Loucy (cell line): ENCODE results near the gene SYNDIG1.

Experiments
- H2AFZ ChIP-seq: fragments of 200-600 bp; sonication (generic); 2 replicates; pipeline ENCODE4 v1.6.0; 2016; ENCODE audit warnings: antibody characterized with exemption, mild to moderate bottlenecking, low read length, moderate library complexity
- H3F3A ChIP-seq: fragments of 200-600 bp; 2 replicates; pipeline ENCODE4 v1.6.0; 2016; ENCODE audit warnings: antibody characterized with exemption, low read depth, mild to moderate bottlenecking
- H3K27me3 ChIP-seq: fragments of 200-600 bp; sonication (generic); 2 replicates; pipeline ENCODE4 v1.6.1; 2014; ENCODE audit warnings: low read length, mild to moderate bottlenecking; ENCODE audit not compliant: insufficient read depth, poor library complexity, severe bottlenecking
- H3K36me3 ChIP-seq: fragments of 200-600 bp; sonication (generic); 2 replicates; pipeline ENCODE4 v1.6.1; 2016; ENCODE audit warnings: low read length; ENCODE audit not compliant: insufficient read depth
- H3K4me1 ChIP-seq: fragments of 200-600 bp; sonication (generic); 2 replicates; pipeline ENCODE4 v1.5.1; 2014; ENCODE audit warnings: low read length, mild to moderate bottlenecking; ENCODE audit not compliant: insufficient read depth, poor library complexity, severe bottlenecking
- H3K4me2 ChIP-seq: fragments of 200-600 bp; sonication (generic); 2 replicates; pipeline ENCODE4 v1.6.0; 2014; ENCODE audit warnings: antibody characterized with exemption, low read length, low read depth, mild to moderate bottlenecking; ENCODE audit not compliant: poor library complexity, severe bottlenecking
- H3K4me3 ChIP-seq: fragments of 200-600 bp; sonication (generic); 2 replicates; pipeline ENCODE4 v1.5.1; 2014; ENCODE audit warnings: low read length, mild to moderate bottlenecking, mixed read lengths; ENCODE audit not compliant: poor library complexity, severe bottlenecking
- H3K79me2 ChIP-seq: fragments of 200-600 bp; sonication (generic); 2 replicates; pipeline ENCODE4 v1.6.1; 2014; ENCODE audit warnings: low read length; ENCODE audit not compliant: insufficient read depth
- H3K9ac ChIP-seq: fragments of 200-600 bp; sonication (generic); 2 replicates; pipeline ENCODE4 v1.6.0; 2014; ENCODE audit warnings: mild to moderate bottlenecking, low read depth, low read length, moderate library complexity; ENCODE audit not compliant: poor library complexity, severe bottlenecking
- H3K9me2 ChIP-seq: fragments of 200-600 bp; sonication (generic); replicated peaks from 2 replicates; pipeline ENCODE4 v1.6.1; 2016; ENCODE audit warnings: low read depth, low read length, mixed read lengths
- H3K9me3 ChIP-seq: fragments of 200-600 bp; sonication (generic); 2 replicates; pipeline ENCODE4 v1.6.1; 2014; ENCODE audit warnings: mild to moderate bottlenecking, antibody characterized with exemption, low read length, low read depth; ENCODE audit not compliant: insufficient read depth
- H4K20me1 ChIP-seq: fragments of 200-600 bp; sonication (generic); 2 replicates; pipeline ENCODE4 v1.6.0; 2014; ENCODE audit warnings: antibody characterized with exemption, low read length, mild to moderate bottlenecking; ENCODE audit not compliant: insufficient read depth, poor library complexity, severe bottlenecking
- CTCF ChIP-seq: fragments of 200-600 bp; sonication (generic); conservative IDR thresholded peaks from 2 replicates; pipeline ENCODE4 v1.5.1; 2014; ENCODE audit warnings: mild to moderate bottlenecking, antibody characterized with exemption, low read length
- EZH2phosphoT487 ChIP-seq: fragments of 200-600 bp; IDR thresholded peaks from 2 replicates; pipeline ENCODE4 v1.6.1; 2018; ENCODE audit warnings: antibody characterized with exemption, mild to moderate bottlenecking, moderate library complexity, borderline replicate concordance

The SYNDIG1 gene

DNA sequence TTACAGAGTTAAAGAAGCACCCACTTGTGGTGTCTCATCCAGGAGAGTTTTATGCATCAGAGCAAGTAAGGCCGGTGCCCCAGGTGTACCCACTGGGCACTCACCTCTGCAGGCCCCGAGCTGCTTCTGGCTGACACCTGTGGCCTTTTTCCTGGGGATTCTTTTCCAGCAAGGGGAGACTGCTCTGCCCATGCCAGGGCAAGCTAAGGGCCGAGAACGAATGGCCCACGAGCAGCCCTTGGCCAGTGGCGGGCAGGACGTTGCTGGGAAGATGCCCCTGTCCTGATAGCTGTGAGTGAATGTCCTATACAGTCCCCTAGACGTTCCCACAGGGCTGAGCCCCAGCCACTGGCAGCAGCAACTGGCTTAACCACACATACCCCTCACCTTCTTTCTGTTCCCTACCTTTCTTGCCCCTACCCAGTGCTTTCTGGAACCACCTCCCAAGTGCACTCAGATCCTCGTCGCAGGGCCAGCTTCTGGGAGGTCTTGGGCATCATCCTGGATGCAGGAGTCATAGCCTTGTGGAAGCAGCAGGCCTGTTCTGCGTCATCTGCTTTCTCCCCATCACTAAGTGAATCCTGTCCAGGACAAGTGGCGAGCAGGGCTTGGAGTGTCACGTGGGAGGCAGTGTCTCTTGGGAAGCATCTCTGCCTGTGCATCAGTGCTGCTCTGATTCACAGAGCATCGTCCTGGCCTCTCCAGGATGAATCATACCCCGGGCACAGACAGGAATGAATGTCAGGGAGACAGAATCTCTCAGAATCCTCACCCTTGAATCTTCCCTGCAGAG lies 32.5 kb downstream of the SYNDIG1 start:
- Histone ChIP-seq H3K9me3 (no peaks in the 10 kb centered on the region; the same call in 1 of the 2 replicates), H4K20me1 (no peaks in the 10 kb centered on the region), H3F3A (no peaks in the 10 kb centered on the region), H3K9ac (no peak overlapping the region), H3K4me1 (no peaks in the 10 kb centered on the region), H3K9me2 (no peaks in the 10 kb centered on the region), H2AFZ (no peak overlapping the region), H3K36me3 (no peaks in the 10 kb centered on the region), H3K27me3 (no peaks in the 10 kb centered on the region), H3K79me2 (no peaks in the 10 kb centered on the region), H3K4me3 (no peak overlapping the region), H3K4me2 (no peak overlapping the region)
- TF ChIP-seq CTCF: no peak
- no peak for TF ChIP-seq EZH2phosphoT487

- Histone ChIP-seq H4K20me1 (no peaks in the 10 kb centered on the region), H3K4me3 (no peak overlapping the region), H3K9me2 (no peaks in the 10 kb centered on the region), H3K9ac (no peak overlapping the region), H3K79me2 (no peaks in the 10 kb centered on the region), H3K9me3 (no peaks in the 10 kb centered on the region; the same call in 1 of the 2 replicates), H2AFZ (no peak overlapping the region), H3K36me3 (no peaks in the 10 kb centered on the region), H3K4me1 (no peaks in the 10 kb centered on the region), H3F3A (no peaks in the 10 kb centered on the region), H3K27me3 (no peaks in the 10 kb centered on the region), H3K4me2 (no peak overlapping the region)
- TF ChIP-seq EZH2phosphoT487: no peak
- TF ChIP-seq CTCF: no peak
These were observed 33.2 kb downstream of the SYNDIG1 start for GRCh38 chr20:24502661-24503060.

GRCh38 chr20:24503352-24503931 lies 34.0 kb downstream of the SYNDIG1 start:
- Histone ChIP-seq H4K20me1 (no peaks in the 10 kb centered on the region), H2AFZ (no peak overlapping the region), H3K4me3 (no peak overlapping the region), H3K9me2 (no peaks in the 10 kb centered on the region), H3K4me2 (no peak overlapping the region), H3K79me2 (no peaks in the 10 kb centered on the region), H3F3A (no peaks in the 10 kb centered on the region), H3K36me3 (no peaks in the 10 kb centered on the region), H3K27me3 (no peaks in the 10 kb centered on the region), H3K9me3 (no peaks in the 10 kb centered on the region; the same call in 1 of the 2 replicates), H3K4me1 (no peaks in the 10 kb centered on the region), H3K9ac (no peak overlapping the region)
- TF ChIP-seq EZH2phosphoT487 (no peak), CTCF (no peak)
